MCF 10A (cell line): Measurements from ENCODE around the gene CAPN11. TPM values are rescaled to one million over a fixed set of nuclear protein-coding genes. Genes with fewer than 3 reads are reported as not detected.
A peak's percentile ranks its signal among the peaks of the same experiment; 100 is the strongest.

Experiments used
- BruUV-seq: library from RNA; stranded (reverse); fragments of 400-500 nt; replicated peaks from 2 replicates; lab custom pipeline; 2021; lab: Mats Ljungman, UMichigan
- CTCF ChIA-PET: fragments of 300-600 bp; sonication (Branson Sonifier 250); formaldehyde crosslinking; extraction: SDS; loops from one replicate; lab custom pipeline; 2021; ENCODE audit warnings: antibody characterized with exemption, inconsistent platforms; lab: Yijun Ruan, JAX
- POLR2A ChIA-PET: fragments of 300-600, 350-650 bp; sonication (Branson Sonifier 250); formaldehyde crosslinking; extraction: SDS; loops from one replicate; lab custom pipeline; 2020; ENCODE audit warnings: antibody characterized with exemption, inconsistent platforms; lab: Yijun Ruan, JAX
- DNase-seq: peaks from one replicate; pipeline ENCODE4 v3.0.0-alpha.2; 2018; ENCODE audit not compliant: unreplicated experiment
- H3K27ac Mint-ChIP-seq: one replicate; pipeline ENCODE4 v1.8.0; 2022; ENCODE audit warnings: mild to moderate bottlenecking, low read depth, mixed read lengths; ENCODE audit not compliant: unreplicated experiment
- H3K27me3 Mint-ChIP-seq: one replicate; pipeline ENCODE4 v1.8.0; 2022; ENCODE audit warnings: mixed read lengths; ENCODE audit not compliant: insufficient read depth, unreplicated experiment
- H3K36me3 Mint-ChIP-seq: one replicate; pipeline ENCODE4 v1.8.0; 2022; ENCODE audit warnings: mild to moderate bottlenecking, moderate library complexity, mixed read lengths; ENCODE audit not compliant: insufficient read depth, unreplicated experiment
- H3K4me1 Mint-ChIP-seq: one replicate; pipeline ENCODE4 v1.8.0; 2022; ENCODE audit warnings: mixed read lengths; ENCODE audit not compliant: insufficient read depth, unreplicated experiment
- H3K4me3 Mint-ChIP-seq: one replicate; pipeline ENCODE4 v1.8.0; 2022; ENCODE audit warnings: mild to moderate bottlenecking, moderate library complexity, mixed read lengths; ENCODE audit not compliant: unreplicated experiment
- H3K9me3 Mint-ChIP-seq: one replicate; pipeline ENCODE4 v1.8.0; 2022; ENCODE audit warnings: mixed read lengths; ENCODE audit not compliant: unreplicated experiment
- intact Hi-C: fragments of 100-400 bp; cut with micrococcal nuclease; formaldehyde crosslinking; loops from 2 replicates; pipeline ENCODE4 v1.14.1; 2022
- total RNA-seq: library from RNA; stranded (reverse); gene quantifications from 2 replicates; pipeline ENCODE4 v1.2.3, GENCODE V29; 2022
- TF ChIP-seq, protein P1 (sequence below): fragments of 200-600 bp; IDR thresholded peaks from one replicate; pipeline ENCODE4 v1.8.0; 2022; ENCODE audit warnings: antibody characterized with exemption, mild to moderate bottlenecking; ENCODE audit not compliant: unreplicated experiment

Gene CAPN11
- total RNA-seq, 1 experiment from 2014 or later, result not detected

DNA sequence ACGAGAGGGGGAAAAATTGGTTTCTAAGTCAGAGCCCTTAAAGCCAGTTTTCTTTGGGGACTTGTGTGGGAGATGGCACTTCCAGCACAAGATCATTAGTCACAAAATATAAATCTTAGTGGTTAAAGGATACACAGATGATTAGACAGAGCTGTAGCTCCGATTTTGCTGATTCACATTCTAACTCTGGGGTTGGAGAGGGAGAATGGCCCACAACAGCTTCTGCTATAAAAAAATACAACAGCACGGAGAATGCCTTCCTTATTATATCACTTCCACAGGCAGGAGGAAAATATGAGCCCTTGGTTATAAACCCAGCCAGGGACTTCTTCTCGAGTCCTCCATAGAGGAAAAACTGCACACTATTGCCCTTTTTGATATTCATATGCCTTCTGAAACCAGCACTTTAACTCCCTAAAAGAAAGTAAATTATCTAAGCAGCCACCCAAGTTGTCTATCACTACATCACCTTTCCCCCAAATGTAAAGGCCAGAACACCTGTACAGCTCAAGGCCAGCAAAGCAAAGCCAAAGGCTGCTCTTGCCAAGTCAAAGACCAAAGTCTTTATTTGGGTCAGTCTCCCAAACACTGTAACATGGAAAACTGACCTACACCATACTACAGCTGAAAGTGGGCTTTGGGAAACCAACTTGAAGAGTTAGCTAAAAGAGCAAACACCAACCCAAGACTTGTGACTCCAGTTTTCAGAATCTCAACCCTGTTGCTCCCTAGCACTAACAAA, 41.8 kb upstream of the CAPN11 start:
- intact Hi-C loops, result no loop called here
- no TSS peak for BruUV-seq

DNA sequence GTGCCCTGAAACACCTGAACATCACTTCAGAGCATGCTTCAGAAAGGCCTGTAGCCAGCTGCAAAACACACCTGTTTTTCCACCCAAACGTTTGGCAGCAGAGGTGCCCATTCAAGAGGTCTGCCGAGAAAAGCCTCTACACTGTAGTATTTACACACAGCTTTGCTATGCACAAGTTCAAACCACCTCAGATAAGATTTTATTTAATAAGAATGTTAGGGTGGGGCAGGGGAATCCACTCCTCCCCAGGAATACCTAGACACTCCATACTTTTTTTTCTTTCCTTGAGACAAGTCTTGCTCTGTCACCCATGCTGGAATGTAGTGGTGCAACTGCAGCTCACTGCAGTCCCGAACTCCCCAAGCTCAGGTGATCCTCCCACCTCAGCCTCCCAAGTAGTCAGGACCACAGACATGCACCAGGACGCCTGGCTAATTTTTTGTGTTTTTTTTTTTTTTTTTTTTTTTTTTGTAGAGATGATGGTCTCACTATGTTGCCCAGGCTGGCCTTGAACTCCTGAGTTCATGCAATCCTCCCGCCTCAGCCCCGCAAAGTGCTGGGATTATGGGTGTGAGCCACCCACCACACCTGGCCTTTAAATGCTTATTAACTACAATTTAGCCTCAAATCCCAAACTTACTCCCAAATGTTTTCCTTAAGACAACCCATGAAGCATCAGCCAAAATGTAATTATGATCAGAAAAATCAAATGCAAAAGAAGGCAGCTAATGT, 41.1 kb upstream of the CAPN11 start:
- Mint-ChIP-seq H3K9me3 (no peaks in the 10 kb centered on the region), H3K27ac (peak overlapping the region; percentile 16), H3K4me3 (no peak overlapping the region), H3K4me1 (peaks cover 48% of the 10 kb centered on the region), H3K36me3 (peaks cover 35% of the 10 kb centered on the region), H3K27me3 (no peaks in the 10 kb centered on the region)
- TF ChIP-seq, protein P1, sequence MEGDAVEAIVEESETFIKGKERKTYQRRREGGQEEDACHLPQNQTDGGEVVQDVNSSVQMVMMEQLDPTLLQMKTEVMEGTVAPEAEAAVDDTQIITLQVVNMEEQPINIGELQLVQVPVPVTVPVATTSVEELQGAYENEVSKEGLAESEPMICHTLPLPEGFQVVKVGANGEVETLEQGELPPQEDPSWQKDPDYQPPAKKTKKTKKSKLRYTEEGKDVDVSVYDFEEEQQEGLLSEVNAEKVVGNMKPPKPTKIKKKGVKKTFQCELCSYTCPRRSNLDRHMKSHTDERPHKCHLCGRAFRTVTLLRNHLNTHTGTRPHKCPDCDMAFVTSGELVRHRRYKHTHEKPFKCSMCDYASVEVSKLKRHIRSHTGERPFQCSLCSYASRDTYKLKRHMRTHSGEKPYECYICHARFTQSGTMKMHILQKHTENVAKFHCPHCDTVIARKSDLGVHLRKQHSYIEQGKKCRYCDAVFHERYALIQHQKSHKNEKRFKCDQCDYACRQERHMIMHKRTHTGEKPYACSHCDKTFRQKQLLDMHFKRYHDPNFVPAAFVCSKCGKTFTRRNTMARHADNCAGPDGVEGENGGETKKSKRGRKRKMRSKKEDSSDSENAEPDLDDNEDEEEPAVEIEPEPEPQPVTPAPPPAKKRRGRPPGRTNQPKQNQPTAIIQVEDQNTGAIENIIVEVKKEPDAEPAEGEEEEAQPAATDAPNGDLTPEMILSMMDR, result no peak
- ChIA-PET CTCF (interaction anchor here (0.6 to 1.4 kb wide), 9 partner anchors 14 to 348 kb away, joined by 3 to 4 read pairs (median 3); no protein-coding TSS in a partner anchor), POLR2A (interaction anchor here (0.9 to 1.3 kb wide), 3 partner anchors 9 to 12 kb away, joined by 3 to 5 read pairs (median 4); no protein-coding TSS in a partner anchor)
- DNase-seq, result no peak
- BruUV-seq, result no TSS peak
- intact Hi-C loops, result no loop called here

More for the DNA sequence above, 41.8 kb upstream of the CAPN11 start:
- H3K27me3 Mint-ChIP-seq, result no peaks in the 10 kb centered on the region
- no peak overlapping the region for H3K4me3 Mint-ChIP-seq
- H3K36me3 Mint-ChIP-seq, result peaks cover 43% of the 10 kb centered on the region
- TF ChIP-seq, protein P1, result no peak
- POLR2A ChIA-PET, result interaction anchor here (1.3 to 1.6 kb wide), 3 partner anchors 9 to 13 kb away, joined by 4 to 5 read pairs (median 4); partner anchors contain the start of genes MRPL14 and TMEM63B
- H3K9me3 Mint-ChIP-seq, result no peaks in the 10 kb centered on the region
- CTCF ChIA-PET, result interaction anchor here (0.6 to 1.4 kb wide), 7 partner anchors 14 to 347 kb away, joined by 3 to 4 read pairs (median 3); no protein-coding TSS in a partner anchor
- H3K27ac Mint-ChIP-seq, result peak overlapping the region; percentile 16
- DNase-seq, result no peak
- peaks cover 44% of the 10 kb centered on the region for H3K4me1 Mint-ChIP-seq

DNA sequence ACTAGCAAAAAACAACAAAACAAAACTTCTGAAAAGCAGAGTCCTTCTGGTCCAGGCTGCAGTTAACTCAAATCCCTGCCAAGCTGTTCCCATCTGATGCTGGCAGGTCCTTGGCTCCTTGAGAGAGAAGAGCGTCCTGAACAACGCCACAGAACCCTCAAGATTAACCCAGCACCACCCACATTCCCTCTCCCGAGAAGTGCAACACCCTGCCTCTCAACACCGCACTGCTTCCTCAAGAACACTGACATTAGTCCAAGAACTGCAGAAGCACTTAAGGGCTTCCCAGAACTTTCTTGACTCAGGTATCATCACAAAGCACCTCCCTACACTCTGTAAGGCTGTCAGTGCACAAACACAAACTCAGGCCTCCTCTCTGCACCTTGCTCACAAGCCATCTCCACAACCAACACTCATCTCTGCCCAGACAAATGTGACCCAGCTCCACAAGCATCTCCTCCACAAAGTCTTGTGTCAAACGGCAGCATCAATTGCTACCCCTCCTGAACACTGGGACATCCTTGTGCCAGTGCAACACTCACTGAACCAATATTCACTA, 38.8 kb upstream of the CAPN11 start:
- no TSS peak for BruUV-seq
- TF ChIP-seq, protein P1, result no peak

More for the DNA sequence above, 38.8 kb upstream of the CAPN11 start:
- no peak for DNase-seq
- no peaks in the 10 kb centered on the region for H3K27me3 Mint-ChIP-seq
- H3K27ac Mint-ChIP-seq, result no peak overlapping the region
- H3K36me3 Mint-ChIP-seq, result peaks cover 15% of the 10 kb centered on the region
- CTCF ChIA-PET, result interaction anchor here (0.6 to 0.9 kb wide), 2 partner anchors 20 to 29 kb away, joined by 3 to 5 read pairs; no protein-coding TSS in a partner anchor
- no peaks in the 10 kb centered on the region for H3K9me3 Mint-ChIP-seq
- intact Hi-C loops, result no loop called here
- no peak overlapping the region for H3K4me3 Mint-ChIP-seq
- H3K4me1 Mint-ChIP-seq, result peaks cover 70% of the 10 kb centered on the region
- POLR2A ChIA-PET, result no interaction called here
